Stimulated activated CD4-positive, alpha-beta T cell treated with anti-CD3 and anti-CD28 coated beads, Interleukin-4, amount 100 ng/mL, for 48 hours (primary cell): ENCODE measurements around the gene SEMA3A.

Experiments
- DNase-seq, 2 donors: peaks; one replicate each; pipeline ENCODE4 v3.0.0-alpha.2; 2020; ENCODE audit warnings: low read depth in 2 of 2

Gene SEMA3A

DNA sequence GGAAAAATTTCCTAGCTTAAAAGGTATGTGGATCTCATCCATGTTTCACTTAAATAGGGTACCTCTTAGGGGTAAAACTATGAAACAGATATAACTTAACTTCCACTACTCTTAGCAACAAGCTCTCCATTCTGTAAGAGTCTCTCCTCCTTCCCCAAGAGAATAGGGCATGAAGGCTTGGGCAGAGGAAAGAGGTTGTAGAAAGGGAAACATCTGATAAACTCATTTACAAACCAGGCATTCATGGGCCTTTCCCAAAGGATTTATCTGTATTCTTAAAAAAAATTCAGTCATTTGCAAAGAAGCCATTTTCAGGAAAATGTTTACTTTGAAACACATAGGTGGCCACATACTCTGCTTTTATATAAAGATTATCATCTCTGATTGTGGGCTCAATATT lies 82.7 kb downstream of the SEMA3A start:
- no peak for DNase-seq

GRCh38 chr7:84110400-84110799 lies 84.2 kb downstream of the SEMA3A start:
- DNase-seq = no peak

DNA sequence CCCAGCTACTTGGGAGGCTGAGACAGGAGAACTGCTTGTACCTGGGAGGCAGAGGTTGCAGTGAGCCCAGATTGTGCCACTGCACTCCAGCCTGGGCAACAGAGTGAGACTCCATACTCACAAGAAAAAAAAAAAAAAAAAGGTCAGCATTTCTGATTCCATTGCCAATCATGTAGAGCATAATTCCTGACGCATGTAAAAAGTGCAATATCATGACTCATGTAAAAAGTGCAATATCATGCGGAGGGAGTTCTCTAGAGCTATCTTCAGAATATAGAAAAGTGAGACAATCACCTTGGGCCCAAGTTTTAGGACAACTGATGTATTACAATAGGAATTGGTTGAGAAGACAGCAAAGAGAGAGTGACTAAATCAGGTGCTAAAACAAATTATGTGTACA lies 85.8 kb downstream of the SEMA3A start:
- no peak for DNase-seq

GRCh38 chr7:84108119-84108518 lies 86.5 kb downstream of the SEMA3A start:
- DNase-seq = no peak

- DNase-seq = no peak
Observed at GRCh38 chr7:84107259-84107658, 87.3 kb downstream of the SEMA3A start.

DNA sequence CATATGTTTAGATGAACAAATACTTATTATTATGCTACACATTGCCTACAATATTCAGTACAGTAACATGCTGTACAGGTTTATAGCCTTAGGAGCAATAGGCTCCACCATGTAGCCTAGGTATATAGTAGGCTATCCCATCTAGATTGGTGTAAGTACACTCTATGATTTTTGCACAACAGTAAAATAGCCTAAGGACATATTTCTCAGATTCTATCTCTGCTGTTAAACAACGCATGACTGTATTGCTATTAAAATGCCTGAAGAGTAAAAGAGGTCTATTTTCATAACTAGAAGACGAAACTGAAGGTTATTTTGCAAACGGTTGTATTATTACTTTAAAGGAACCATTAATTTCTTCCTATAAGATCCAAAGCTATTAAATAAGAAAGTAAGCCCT lies 88.3 kb downstream of the SEMA3A start:
- DNase-seq = no peak

GRCh38 chr7:84105586-84105985 lies 89.0 kb downstream of the SEMA3A start:
- DNase-seq = no peak

DNA sequence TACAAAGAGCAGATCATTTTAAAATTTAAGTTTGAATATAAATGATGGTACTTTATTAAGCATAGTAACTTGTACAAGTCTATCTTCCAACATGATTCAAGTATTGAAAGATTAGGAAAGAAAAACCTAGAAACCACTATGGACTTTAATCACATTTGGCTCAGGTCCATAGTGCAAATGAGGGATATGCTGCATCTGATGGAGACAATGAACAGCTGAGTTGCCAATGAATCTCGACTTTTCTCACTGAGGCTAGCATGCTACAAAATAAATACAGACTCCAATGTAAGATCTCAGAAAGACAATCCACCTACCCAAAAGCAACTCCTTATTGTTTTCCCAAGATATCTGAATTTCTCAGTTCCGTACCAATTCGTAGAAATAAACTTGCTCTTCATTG lies 89.8 kb downstream of the SEMA3A start:
- no peak for DNase-seq

- no peak for DNase-seq
Observed at GRCh38 chr7:84102213-84102612, 92.4 kb downstream of the SEMA3A start.

GRCh38 chr7:84100866-84101265 lies 93.7 kb downstream of the SEMA3A start:
- DNase-seq = no peak

GRCh38 chr7:84095971-84096370 lies 98.6 kb downstream of the SEMA3A start:
- no peak for DNase-seq

- no peak for DNase-seq
Observed at GRCh38 chr7:84092207-84092606, 102.4 kb downstream of the SEMA3A start.

GRCh38 chr7:84091318-84091717 lies 103.3 kb downstream of the SEMA3A start:
- no peak for DNase-seq

- no peak for DNase-seq
Observed at GRCh38 chr7:84088802-84089201, 105.8 kb downstream of the SEMA3A start.

DNA sequence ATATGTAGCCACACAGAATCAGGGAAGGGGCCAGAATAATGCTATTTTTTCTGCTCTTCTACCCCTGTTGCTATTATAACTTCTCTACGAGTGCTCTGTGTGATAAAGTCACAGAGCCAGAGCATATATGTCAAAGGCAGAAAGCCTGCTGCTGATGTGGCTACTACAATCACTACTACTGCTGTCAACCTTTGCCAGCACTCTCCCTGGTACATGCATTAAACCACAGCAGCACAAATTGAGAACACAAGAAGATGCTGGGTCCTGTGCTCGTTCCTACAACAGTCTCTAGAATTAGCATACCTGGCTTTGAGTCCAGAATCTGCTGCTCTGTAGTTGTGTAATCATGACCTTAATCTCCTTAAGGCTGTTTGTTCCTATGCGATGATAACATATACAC lies 108.6 kb downstream of the SEMA3A start:
- DNase-seq = no peak

DNA sequence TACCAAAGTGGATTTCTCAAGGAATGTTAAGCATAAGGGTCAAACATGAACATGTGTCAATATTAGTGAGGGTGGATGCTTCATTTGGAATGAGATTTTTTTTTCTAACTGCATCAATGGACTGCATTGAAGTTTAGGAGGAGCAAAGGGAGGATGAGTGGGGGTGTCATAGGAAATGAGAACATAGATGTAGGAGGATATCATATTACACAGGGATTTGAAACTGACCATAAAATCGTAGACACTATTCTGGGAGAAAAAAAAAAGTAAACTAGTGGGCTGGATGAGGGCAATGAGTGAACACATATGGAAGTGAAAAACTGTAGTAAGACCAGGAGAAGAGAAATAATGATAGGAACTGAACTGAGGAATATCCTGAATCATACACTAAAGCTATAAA lies 109.4 kb downstream of the SEMA3A start:
- DNase-seq = no peak

DNA sequence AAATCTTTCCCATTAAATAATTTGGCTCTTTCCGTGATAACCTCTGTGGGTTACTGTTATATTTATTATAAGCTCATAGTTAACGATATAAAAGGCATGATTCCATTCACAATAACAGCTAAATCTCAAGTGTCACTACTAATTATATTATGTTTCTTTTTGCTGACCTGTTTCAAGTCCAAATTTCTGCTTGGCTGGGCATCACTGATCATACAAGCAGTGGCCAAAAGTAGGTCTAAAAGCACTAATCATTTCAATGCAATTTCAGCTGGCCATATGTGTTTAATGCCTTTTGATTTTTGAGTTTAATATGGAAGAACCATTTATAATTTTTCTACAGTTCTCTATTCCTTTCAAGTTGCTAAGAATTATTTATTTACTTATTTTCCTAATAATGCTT lies 110.7 kb downstream of the SEMA3A start:
- no peak for DNase-seq

DNA sequence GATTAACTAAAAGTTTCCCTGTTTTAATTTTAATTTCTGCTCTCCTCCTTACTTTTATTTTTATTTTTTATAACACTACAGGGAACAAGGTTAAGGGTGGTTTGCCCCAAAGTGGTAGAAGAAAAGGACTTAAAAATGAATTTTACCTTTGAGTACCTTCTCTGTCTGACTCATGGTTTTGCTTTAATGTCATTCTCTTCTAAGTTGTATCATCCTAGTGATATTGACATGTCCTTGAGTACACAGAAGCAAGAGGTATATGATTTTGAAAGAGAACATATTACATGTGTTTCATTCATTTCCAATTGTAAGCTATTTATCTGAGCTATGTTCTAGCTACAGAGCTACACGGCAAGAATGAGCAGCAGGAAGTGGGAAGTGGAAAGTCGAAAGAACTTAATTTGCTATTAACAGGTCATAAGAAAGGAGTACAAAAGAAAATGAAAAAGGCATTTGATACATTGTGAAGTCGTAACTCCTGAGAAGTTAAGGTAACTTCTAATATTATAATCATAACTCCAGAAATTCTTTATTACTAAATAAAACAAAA lies 112.5 kb downstream of the SEMA3A start:
- no peak for DNase-seq

DNA sequence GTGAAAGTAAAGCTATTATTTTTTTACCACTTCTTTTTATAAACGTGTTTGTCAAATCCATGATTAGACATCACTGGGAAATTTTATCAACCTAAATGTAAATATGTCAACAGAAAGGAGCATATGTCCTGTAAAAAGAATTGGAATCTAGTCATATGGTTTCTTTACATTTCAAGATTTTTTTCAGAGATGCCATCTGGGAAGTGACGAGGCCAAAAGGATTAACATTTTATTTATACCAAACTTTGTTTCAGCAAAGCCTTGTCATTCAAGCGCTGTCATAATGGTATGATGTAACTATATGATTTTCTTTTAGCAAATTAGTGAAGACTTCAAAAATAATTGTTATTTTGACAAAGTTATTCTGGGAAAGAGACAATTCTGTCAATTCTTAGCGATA lies 117.3 kb downstream of the SEMA3A start:
- no peak for DNase-seq

DNA sequence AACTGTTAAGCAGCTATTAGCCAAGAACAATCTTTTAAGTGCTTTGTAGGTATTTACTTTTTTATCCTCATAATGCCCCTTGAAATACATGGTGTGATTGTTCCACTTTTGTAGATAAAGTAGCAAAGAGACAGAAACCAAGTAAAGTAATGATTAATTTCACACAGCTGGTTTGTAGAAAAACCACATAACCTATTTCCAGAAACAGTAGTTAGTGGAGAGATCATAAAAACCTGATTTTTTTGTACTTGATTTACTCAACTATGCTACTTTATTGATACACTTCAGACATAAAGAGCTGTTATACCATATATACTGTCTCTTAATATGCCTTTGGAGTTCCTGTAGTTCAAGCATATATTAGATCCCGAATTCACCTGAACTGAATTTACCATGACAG lies 118.4 kb downstream of the SEMA3A start:
- DNase-seq = no peak

DNA sequence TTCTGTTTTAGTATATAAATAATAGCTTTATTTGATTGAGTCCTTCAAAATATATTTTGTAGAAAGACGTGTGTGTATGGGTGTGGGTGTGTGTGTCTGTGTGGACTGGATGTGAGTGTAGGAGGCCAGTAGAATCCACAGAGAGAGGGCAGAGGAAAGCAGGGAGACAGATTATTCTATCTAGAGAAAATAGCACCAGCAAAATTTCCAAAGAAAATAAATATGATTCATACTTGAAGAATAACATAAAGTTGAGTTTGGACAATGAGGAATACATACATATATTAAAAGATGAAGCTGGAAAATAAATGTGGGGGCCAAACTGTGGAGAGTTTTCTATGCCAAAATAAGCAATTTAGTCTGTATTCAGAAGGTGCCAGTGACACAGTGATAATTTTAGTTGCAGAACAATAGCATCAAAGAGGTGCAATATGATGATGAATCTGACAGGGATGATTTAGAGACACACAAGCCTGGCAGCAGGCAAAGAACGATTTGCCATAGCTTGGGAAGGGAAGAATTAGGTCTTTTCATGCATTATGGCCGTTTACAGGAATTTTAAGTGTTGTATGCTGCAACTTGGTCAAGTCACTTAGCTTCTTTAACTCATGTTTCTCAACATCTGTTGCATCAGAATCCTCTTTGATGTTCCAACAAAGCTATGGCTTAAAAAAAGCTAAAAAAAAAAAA lies 121.3 kb downstream of the SEMA3A start:
- no peak for DNase-seq

DNA sequence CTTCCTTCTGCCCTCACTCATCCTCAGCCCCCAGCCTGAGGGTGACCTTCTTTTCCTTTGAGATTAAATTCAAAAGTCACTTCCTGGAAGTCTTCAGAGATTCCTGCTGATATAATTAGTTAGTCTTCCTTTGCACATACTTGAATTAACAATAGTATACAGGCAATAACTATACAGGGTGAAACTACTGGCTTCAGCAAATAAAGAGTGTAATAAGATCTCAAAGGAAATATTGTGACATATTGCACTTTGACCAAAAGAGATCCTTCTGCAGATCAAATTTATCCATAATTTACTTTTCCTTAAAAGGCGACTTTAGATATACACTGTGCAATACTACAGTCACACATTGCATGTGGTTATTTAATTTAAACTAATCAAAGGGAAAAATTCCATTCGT lies 123.8 kb downstream of the SEMA3A start:
- DNase-seq = no peak

GRCh38 chr7:84069999-84070500 lies 124.5 kb downstream of the SEMA3A start:
- DNase-seq = no peak

DNA sequence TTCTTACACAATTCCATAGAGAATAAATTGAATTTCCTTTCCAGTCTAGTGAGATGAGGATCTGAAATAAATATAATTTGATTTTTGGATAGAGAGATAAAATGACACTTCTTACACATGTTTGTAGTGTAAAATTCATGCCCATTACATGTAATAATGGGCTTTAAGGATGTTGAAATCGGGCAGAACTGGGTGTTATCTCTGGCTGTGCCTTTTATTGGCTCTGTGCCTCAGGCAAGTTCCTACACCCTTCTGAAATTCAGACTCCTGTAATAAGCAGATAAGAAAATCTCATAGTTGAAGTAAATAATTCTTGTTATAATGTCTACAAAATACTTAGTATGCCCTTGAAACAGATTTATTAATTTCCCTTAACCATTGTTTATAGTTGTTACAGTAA lies 125.6 kb downstream of the SEMA3A start:
- DNase-seq = no peak
